ENCODE measurements around the gene IGF2R.

DNA sequence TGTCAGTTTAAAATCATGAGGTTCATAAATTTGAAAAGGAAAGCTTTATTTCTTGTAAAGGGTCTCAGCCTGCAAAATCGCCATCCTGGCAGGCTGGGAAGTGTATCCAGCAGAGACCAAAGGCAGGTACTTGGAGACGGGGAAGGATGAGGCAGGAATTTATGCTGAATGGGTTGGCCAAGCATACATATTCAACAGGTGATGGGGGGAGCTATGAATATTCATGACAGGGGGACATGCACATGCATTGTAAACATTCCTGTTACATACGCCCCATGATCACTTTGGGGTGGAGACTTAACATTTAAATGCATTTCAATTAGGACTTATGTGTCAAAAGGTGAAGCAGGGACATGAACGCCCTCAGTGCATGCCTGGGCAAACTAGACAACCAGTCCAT, 142.9 kb downstream of the IGF2R start:
- TF ChIP-seq POLR2A (IDR thresholded peaks at IDR 0.05; ENCODE audit: low read length), result no peak
- no peak for TF ChIP-seq GATA1 (IDR thresholded peaks at IDR 0.05; ENCODE audit: low read depth, low read length)
